CD8-positive, alpha-beta memory T cell (primary cell): Measurements from ENCODE around the gene MEGF10. TPM values are rescaled to one million over a fixed set of nuclear protein-coding genes. Genes with fewer than 3 reads are reported as not detected.
A peak's percentile ranks its signal among the peaks of the same experiment; 100 is the strongest.

Experiments used
- CTCF ChIA-PET: fragments of 350-600 bp; sonication (Branson Sonifier 250); formaldehyde crosslinking; loops from one replicate; lab custom pipeline; 2021; ENCODE audit warnings: antibody characterized with exemption; lab: Charles Lee
- POLR2A ChIA-PET: fragments of 350-600 bp; sonication (Branson Sonifier 250); formaldehyde crosslinking; loops from one replicate; lab custom pipeline; 2021; ENCODE audit warnings: antibody characterized with exemption; lab: Charles Lee
- DNase-seq, 5 donors: peaks; one replicate each; pipeline versions ENCODE4 v3.0.0 to v3.0.0-alpha.2; 2020 to 2022; ENCODE audit warnings: mixed read lengths in 1 of 5
- H3K27ac ChIP-seq: one replicate; pipeline ENCODE4 v1.7.0; 2013; ENCODE audit warnings: low read depth, mild to moderate bottlenecking, low read length, moderate library complexity
- H3K27me3 ChIP-seq: 2 replicates; pipeline ENCODE4 v1.7.0; 2013; ENCODE audit warnings: low read length, mild to moderate bottlenecking; ENCODE audit not compliant: insufficient read depth, poor library complexity, severe bottlenecking
- H3K36me3 ChIP-seq: 2 replicates; pipeline ENCODE4 v1.7.0; 2013; ENCODE audit warnings: mild to moderate bottlenecking, low read length, moderate library complexity; ENCODE audit not compliant: insufficient read depth
- H3K4me1 ChIP-seq: 2 replicates; pipeline ENCODE4 v1.7.0; 2013; ENCODE audit warnings: mild to moderate bottlenecking, low read length, moderate library complexity; ENCODE audit not compliant: insufficient read depth
- H3K4me3 ChIP-seq: 2 replicates; pipeline ENCODE4 v1.7.0; 2013; ENCODE audit warnings: mild to moderate bottlenecking, low read length
- H3K9me3 ChIP-seq: 2 replicates; pipeline ENCODE4 v1.7.0; 2013; ENCODE audit warnings: mild to moderate bottlenecking, low read length
- H3K27ac Mint-ChIP-seq, 8 donors: one replicate each; pipeline ENCODE4 v1.8.0; 2020 to 2021; ENCODE audit warnings: mixed read lengths in 8 of 8, mild to moderate bottlenecking in 6 of 8, inconsistent platforms in 3 of 8, moderate library complexity in 3 of 8
- H3K27me3 Mint-ChIP-seq, 2 donors: one replicate each; pipeline ENCODE4 v1.8.0; 2020 to 2021; ENCODE audit warnings: mixed read lengths in 2 of 2, mild to moderate bottlenecking in 1 of 2, moderate library complexity in 1 of 2
- H3K36me3 Mint-ChIP-seq, 3 donors: one replicate each; pipeline ENCODE4 v1.8.0; 2020 to 2021; ENCODE audit warnings: mixed read lengths in 3 of 3, inconsistent platforms in 1 of 3, mild to moderate bottlenecking in 1 of 3
- H3K4me1 Mint-ChIP-seq, 3 donors: one replicate each; pipeline ENCODE4 v1.8.0; 2020 to 2021; ENCODE audit warnings: mixed read lengths in 3 of 3, inconsistent platforms in 1 of 3, mild to moderate bottlenecking in 1 of 3
- H3K4me3 Mint-ChIP-seq, 7 donors: one replicate each; pipeline ENCODE4 v1.8.0; 2020 to 2021; ENCODE audit warnings: mixed read lengths in 7 of 7, mild to moderate bottlenecking in 6 of 7, moderate library complexity in 4 of 7, inconsistent platforms in 2 of 7
- H3K9me3 Mint-ChIP-seq, 5 donors: one replicate each; pipeline ENCODE4 v1.8.0; 2020 to 2022; ENCODE audit warnings: mixed read lengths in 5 of 5, mild to moderate bottlenecking in 3 of 5, moderate library complexity in 2 of 5, inconsistent platforms in 1 of 5
- polyA plus RNA-seq: library from polyadenylated mRNA; unstranded; fragments of 300-500 nt; fragmentation: Illumina TruSeq; gene quantifications from one replicate; pipeline ENCODE4 v1.2.3, GENCODE V29; 2021
- total RNA-seq, 2 experiments: library from RNA; stranded (reverse); gene quantifications; one replicate each; pipeline ENCODE4 v1.2.3, GENCODE V29; 2021

The MEGF10 gene
- total and polyA plus RNA-seq, 3 experiments from 2014 or later, result not detected

DNA sequence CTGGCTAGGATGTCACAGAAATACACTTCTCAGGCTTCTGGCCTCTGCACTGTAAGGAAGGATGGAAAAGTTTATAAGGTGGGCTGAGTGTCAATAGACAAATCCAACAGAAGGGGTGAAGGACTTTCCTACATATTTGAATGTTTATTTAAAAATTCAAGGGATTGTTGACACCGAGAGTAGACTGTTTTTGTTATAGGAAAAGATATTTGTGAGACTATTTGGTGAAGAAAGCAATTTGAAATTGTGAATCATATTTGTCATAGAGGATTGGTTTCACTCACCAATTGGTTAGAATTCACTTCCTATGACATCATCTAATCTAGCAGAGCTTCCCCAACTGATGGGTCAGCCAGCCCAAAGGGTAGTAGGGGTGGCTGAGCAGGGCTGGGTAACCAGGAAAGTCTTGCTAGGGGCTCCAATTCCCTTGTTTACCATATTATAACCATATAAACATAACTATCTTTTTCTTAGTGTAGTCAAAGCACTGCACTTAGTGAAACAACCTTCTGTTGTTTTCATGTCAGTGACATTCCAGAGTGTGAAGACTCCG, 14.9 kb upstream of the MEGF10 start:
- Mint-ChIP-seq H3K4me3 (no peak overlapping the region), H3K27ac (no peak overlapping the region), H3K9me3 (peaks cover 0 to 7% (median 0%) of the 10 kb centered on the region in 5 donors), H3K27me3 (peaks cover 10% of the 10 kb centered on the region in 2 donors), H3K36me3 (no peaks in the 10 kb centered on the region), H3K4me1 (no peaks in the 10 kb centered on the region)
- Histone ChIP-seq H3K4me3 (no peak overlapping the region), H3K27me3 (no peaks in the 10 kb centered on the region), H3K9me3 (no peaks in the 10 kb centered on the region), H3K4me1 (no peaks in the 10 kb centered on the region), H3K36me3 (no peaks in the 10 kb centered on the region), H3K27ac (no peak overlapping the region)
- ChIA-PET POLR2A (no interaction called here), CTCF (no interaction called here)
- DNase-seq, result no peak

DNA sequence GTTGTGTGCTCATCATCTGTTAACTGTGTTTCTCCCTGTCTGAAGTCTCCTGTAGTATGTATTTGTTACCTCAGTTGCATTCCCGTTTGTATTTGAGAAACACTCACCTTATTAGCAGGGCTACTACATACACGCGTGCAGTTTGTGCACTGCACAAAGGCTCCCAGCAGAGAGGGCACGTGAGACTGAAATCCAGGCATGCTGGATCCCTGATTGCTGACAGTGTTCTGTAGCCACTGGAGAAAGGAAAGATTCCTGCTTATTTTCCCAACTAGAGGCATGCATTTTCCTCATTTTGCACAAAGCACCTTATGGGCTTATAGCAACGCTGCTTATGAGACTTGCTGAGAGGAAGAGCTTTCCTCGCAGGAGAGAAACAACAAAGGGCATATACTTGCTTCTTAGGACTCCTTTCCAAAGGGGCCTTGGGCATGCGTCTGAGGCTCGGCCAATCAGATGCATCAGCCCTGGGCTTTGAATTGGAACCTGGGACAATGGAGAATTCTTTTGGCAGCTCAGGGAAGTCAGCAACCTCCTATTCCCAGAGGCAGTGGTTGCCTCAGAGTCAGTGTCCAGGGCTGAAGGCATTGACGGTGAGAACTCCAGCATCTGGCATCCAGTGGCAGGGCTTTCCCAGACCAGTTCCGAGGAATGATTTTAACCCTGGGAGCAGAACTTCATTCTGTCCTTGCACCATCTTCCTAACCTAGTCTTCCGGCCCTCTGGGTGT, 9.9 kb upstream of the MEGF10 start:
- POLR2A ChIA-PET, result no interaction called here
- Histone ChIP-seq H3K4me1 (no peaks in the 10 kb centered on the region), H3K36me3 (no peaks in the 10 kb centered on the region), H3K27ac (no peak overlapping the region), H3K27me3 (no peaks in the 10 kb centered on the region), H3K4me3 (no peak overlapping the region), H3K9me3 (no peaks in the 10 kb centered on the region)
- H3K36me3 Mint-ChIP-seq, result no peaks in the 10 kb centered on the region
- no peaks in the 10 kb centered on the region for H3K9me3 Mint-ChIP-seq
- no peak overlapping the region for H3K27ac Mint-ChIP-seq
- DNase-seq, result no peak
- CTCF ChIA-PET, result no interaction called here
- H3K4me1 Mint-ChIP-seq, result no peaks in the 10 kb centered on the region
- no peak overlapping the region for H3K4me3 Mint-ChIP-seq
- H3K27me3 Mint-ChIP-seq, result peaks cover 3 to 25% of the 10 kb centered on the region in 2 donors

DNA sequence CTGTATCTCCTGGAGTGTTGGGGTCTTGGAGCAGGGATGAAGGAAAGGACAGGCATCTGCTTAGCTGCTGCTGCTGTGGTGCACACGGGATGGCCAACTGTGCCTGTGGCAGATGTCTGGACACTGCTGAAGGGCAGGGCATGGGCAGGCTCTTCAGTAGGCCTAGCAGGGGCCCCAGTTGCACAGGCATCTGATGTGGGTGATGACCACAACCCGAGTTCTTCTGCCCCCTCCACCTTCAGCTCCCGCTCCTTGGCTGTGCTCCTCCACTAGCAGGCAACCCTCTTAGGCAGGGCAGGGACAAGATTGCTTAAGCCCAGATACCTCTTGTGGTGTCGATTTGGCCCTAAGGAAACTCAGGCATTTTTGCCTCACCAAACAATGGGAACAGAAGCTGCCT, 9.0 kb upstream of the MEGF10 start:
- H3K27me3 Mint-ChIP-seq, result peaks cover 3 to 31% of the 10 kb centered on the region in 2 donors
- no peaks in the 10 kb centered on the region for H3K36me3 Mint-ChIP-seq
- ChIA-PET CTCF (no interaction called here), POLR2A (no interaction called here)
- no peak overlapping the region for H3K4me3 Mint-ChIP-seq
- H3K4me1 ChIP-seq, result no peaks in the 10 kb centered on the region
- no peak overlapping the region for H3K27ac ChIP-seq
- H3K27ac Mint-ChIP-seq, result no peak overlapping the region
- no peaks in the 10 kb centered on the region for H3K9me3 ChIP-seq
- no peaks in the 10 kb centered on the region for H3K27me3 ChIP-seq
- no peaks in the 10 kb centered on the region for H3K4me1 Mint-ChIP-seq
- no peaks in the 10 kb centered on the region for H3K9me3 Mint-ChIP-seq
- no peak overlapping the region for H3K4me3 ChIP-seq
- DNase-seq, result no peak
- no peaks in the 10 kb centered on the region for H3K36me3 ChIP-seq

DNA sequence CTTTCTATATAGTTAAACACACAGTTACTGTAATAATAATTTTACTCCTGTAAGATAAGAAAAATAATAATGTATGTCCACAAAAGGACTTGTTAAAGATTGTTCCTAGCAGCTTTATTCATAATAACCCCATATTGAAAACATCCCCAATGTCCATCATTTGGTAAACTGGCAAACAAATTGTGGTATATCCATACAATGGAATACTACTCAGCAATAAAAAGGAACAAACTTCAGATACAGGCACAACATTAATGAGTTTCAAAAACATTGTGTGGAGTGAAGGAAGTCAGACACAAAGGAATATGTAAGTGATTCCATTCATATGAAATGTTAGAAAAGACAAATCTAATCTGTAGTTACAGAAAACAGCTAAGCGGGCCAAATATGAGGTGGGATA, 1.9 kb upstream of the MEGF10 start:
- no peak overlapping the region for H3K27ac ChIP-seq
- ChIA-PET POLR2A (no interaction called here), CTCF (no interaction called here)
- H3K27me3 Mint-ChIP-seq, result peaks cover 33 to 77% of the 10 kb centered on the region in 2 donors
- H3K27me3 ChIP-seq, result no peaks in the 10 kb centered on the region
- DNase-seq, result no peak
- H3K4me3 Mint-ChIP-seq, result no peak overlapping the region
- no peaks in the 10 kb centered on the region for H3K36me3 ChIP-seq
- H3K9me3 ChIP-seq, result peaks cover 6% of the 10 kb centered on the region
- H3K4me3 ChIP-seq, result no peak overlapping the region
- H3K4me1 ChIP-seq, result no peaks in the 10 kb centered on the region
- H3K36me3 Mint-ChIP-seq, result no peaks in the 10 kb centered on the region
- H3K27ac Mint-ChIP-seq, result no peak overlapping the region
- H3K9me3 Mint-ChIP-seq, result peaks cover 5 to 17% (median 8%) of the 10 kb centered on the region in 5 donors
- peaks cover 5 to 12% (median 10%) of the 10 kb centered on the region in 3 donors for H3K4me1 Mint-ChIP-seq

DNA sequence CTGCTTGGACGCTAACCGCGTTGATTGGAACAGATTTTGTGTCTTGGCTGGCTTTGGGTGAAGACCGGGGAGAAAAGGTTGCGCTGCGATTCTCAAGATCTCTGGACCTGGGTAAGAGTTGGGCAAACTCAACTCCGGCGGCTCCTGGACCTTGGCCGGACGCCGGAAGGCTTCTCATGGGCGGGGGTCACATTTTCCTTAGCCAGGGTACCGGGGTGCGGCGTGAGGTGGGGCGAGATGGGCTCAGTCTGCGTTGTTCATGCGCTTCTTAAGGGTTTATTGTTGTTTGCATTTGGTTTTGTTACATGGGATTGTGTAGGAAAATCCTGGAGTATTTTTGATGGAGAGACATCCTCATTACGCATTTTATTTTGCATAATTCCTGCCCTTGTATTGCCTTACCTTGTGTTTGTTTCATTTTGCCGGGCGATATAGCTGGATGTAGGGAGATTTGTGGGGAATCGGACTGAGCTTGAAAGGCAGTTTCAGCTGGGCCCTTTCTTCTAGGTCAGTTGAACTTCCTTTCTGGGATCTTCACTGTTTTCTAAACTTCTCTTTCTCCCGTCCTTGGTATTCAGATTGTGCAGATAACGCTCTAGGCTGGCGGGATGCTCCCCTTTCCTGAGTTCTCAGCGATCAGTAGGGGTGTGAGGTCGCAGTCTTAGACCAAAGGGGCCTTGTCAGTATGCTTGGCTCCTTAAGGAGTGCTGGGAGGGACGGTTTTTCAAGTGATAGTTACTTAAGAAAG, 524 bp downstream of the MEGF10 start:
- H3K4me1 ChIP-seq, result no peaks in the 10 kb centered on the region
- H3K36me3 Mint-ChIP-seq, result no peaks in the 10 kb centered on the region
- H3K9me3 ChIP-seq, result peaks cover 6% of the 10 kb centered on the region
- no peak for DNase-seq
- no peak overlapping the region for H3K27ac Mint-ChIP-seq
- peaks cover 5 to 17% (median 8%) of the 10 kb centered on the region in 5 donors for H3K9me3 Mint-ChIP-seq
- CTCF ChIA-PET, result interaction anchor here (0.9 kb wide), 1 partner anchor 23 kb away, joined by 3 read pairs; no protein-coding TSS in a partner anchor
- POLR2A ChIA-PET, result no interaction called here
- H3K4me3 ChIP-seq, result no peak overlapping the region
- H3K36me3 ChIP-seq, result no peaks in the 10 kb centered on the region
- H3K27ac ChIP-seq, result no peak overlapping the region
- H3K27me3 Mint-ChIP-seq, result peaks cover 30 to 68% of the 10 kb centered on the region in 2 donors
- peaks cover 5 to 12% (median 10%) of the 10 kb centered on the region in 3 donors for H3K4me1 Mint-ChIP-seq
- H3K4me3 Mint-ChIP-seq, result peak overlapping the region in 1 of 7 donors; percentile 59
- H3K27me3 ChIP-seq, result no peaks in the 10 kb centered on the region

DNA sequence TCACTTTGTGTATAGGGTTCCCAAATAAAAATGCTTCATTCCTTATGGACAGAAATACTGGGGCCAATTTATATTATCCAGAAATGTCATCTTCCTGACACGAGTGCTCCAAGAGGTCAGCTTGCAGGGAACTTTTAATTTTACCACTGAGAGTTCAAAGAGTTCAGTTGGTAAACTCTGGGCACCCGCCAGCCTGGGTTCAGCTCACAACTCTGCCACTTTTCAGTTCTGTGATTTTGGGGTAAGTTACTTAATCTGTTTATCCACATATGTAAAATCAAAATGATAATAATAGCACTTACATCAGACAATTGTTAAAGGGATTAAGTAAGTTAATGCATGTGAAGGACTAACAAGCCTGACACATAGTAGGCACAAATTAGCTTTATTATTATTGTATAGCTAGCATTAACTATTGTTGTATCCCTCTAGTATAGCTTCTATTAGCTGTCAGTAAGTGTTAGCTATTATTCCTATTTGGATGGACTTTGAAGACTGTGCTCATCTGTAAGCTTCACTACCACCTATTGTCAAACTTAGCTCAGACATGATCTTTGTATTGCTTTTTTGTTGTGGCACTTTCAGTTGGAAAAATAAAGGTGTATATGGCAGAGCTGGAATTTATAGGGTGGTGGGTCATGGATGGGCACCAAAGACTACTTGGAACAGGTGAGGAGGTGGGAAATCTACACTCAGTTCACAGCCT, 1.6 kb downstream of the MEGF10 start:
- no peak overlapping the region for H3K27ac ChIP-seq
- no peaks in the 10 kb centered on the region for H3K4me1 ChIP-seq
- H3K9me3 ChIP-seq, result peaks cover 6% of the 10 kb centered on the region
- peaks cover 5 to 12% (median 10%) of the 10 kb centered on the region in 3 donors for H3K4me1 Mint-ChIP-seq
- H3K4me3 ChIP-seq, result no peak overlapping the region
- H3K36me3 Mint-ChIP-seq, result no peaks in the 10 kb centered on the region
- no peaks in the 10 kb centered on the region for H3K27me3 ChIP-seq
- peaks cover 5 to 17% (median 8%) of the 10 kb centered on the region in 5 donors for H3K9me3 Mint-ChIP-seq
- CTCF ChIA-PET, result interaction anchor here (0.9 kb wide), 1 partner anchor 22 kb away, joined by 3 read pairs; no protein-coding TSS in a partner anchor
- H3K36me3 ChIP-seq, result no peaks in the 10 kb centered on the region
- DNase-seq, result no peak
- H3K27me3 Mint-ChIP-seq, result peaks cover 28 to 74% of the 10 kb centered on the region in 2 donors
- POLR2A ChIA-PET, result no interaction called here
- H3K27ac Mint-ChIP-seq, result no peak overlapping the region
- no peak overlapping the region for H3K4me3 Mint-ChIP-seq

DNA sequence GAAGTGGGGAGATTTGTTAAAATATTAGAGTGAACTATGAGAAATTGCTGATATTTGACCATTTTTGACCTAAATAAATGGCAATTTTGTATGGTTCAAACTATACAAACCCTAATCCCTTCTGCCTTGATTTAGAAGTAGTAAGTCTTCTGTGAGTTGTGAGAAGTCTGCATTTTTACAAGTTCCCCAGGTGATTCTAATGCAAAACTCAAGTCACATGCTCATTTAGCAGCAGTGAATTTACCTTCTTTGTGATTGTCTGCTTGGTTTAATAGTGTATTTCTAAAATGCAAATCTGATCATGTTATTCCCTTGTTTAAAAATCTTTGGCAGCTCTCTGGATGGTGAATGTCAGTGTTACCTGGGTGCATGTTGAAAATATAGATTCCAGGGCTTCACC, 2.8 kb downstream of the MEGF10 start:
- H3K27me3 ChIP-seq, result no peaks in the 10 kb centered on the region
- no peak overlapping the region for H3K27ac ChIP-seq
- H3K36me3 ChIP-seq, result no peaks in the 10 kb centered on the region
- peaks cover 3 to 14% (median 9%) of the 10 kb centered on the region in 5 donors for H3K9me3 Mint-ChIP-seq
- H3K9me3 ChIP-seq, result peaks cover 5% of the 10 kb centered on the region
- no peak overlapping the region for H3K27ac Mint-ChIP-seq
- peaks cover 28 to 80% of the 10 kb centered on the region in 2 donors for H3K27me3 Mint-ChIP-seq
- no peaks in the 10 kb centered on the region for H3K4me1 ChIP-seq
- H3K4me1 Mint-ChIP-seq, result peaks cover 5 to 12% (median 10%) of the 10 kb centered on the region in 3 donors
- H3K4me3 Mint-ChIP-seq, result no peak overlapping the region
- H3K36me3 Mint-ChIP-seq, result no peaks in the 10 kb centered on the region
- no peak overlapping the region for H3K4me3 ChIP-seq
- ChIA-PET POLR2A (no interaction called here), CTCF (no interaction called here)
- no peak for DNase-seq
